Cerebellar nuclear complex (tissue), 1 donor: Measurements from ENCODE around the gene LOC101059915.
"Not testable (repeated sequence)": the region's sequence is repeated elsewhere in the genome, so short reads cannot be mapped to it uniquely, and the experiment has no call there.

Source experiments
- DNase-seq, 2 experiments: peaks; one replicate each; lab custom pipeline; 2025; lab: John Stamatoyannopoulos, UW

LOC101059915 gene

DNA sequence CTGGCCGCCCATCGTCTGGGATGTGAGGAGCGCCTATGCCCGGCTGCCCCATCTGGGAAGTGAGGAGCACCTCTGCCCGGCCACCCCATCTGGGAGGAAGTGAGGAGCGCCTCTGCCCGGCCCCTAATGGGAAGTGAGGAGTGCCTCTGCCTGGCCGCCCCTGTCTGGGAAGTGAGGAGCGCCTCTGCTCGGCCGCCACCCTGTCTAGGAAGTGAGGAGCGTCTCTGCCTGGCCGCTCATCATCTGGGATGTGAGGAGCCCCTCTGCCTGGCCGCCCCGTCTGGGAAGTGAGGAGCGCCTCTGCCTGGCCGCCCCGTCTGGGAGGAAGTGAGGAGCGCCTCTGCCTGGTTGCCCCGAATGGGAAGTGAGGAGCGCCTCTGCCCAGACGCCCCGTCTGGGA, 8.3 kb downstream of the LOC101059915 start:
- not testable (repeated sequence) for DNase-seq

DNA sequence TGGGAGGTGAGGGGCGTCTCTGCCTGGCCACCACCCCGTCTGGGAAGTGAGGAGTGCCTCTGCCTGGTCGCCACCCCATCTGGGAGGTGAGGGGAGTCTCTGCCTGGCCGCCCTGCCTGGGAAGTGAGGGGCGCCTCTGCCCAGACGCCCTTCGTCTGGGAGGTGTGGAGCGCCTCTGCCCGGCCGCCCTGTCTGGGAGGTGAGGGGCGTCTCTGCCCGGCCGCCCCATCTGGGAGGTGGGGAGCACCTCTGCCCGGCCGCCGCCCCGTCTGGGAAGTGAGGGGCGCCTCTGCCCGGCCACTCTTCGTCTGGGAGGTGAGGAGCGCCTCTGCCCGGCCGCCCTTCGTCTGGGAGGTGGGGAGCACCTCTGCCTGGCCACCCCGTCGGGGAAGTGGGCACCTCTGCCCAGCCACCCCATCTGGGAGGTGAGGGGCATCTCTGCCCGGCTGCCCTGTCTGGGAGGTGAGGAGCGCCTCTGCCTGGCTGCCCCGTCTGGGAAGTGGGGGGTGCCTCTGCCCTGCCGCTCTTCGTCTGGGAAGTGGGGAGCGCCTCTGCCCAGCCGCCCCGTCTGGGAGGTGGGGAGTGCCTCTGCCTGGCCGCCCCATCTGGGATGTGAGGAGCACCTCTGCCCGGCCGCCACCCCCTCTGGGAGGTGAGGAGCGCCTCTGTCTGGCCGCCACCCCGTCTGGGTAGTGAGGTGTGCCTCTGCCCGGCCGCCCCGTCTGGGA, 8.9 kb downstream of the LOC101059915 start:
- DNase-seq: not testable (repeated sequence)

DNA sequence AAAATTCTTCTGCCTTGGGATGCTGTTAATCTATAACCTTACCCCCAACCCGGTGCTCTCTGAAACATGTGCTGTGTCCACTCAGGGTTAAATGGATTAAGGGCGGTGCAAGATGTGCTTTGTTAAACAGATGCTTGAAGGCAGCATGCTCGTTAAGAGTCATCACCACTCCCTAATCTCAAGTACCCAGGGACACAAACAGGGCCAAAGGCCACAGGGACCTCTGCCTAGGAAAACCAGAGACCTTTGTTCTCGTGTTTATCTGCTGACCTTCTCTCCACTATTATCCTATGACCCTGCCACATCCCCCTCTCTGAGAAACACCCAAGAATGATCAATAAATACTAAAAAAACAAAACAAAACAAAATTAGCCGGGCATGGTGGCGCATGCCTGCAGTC, 9.8 kb downstream of the LOC101059915 start:
- not testable (repeated sequence) for DNase-seq

DNA sequence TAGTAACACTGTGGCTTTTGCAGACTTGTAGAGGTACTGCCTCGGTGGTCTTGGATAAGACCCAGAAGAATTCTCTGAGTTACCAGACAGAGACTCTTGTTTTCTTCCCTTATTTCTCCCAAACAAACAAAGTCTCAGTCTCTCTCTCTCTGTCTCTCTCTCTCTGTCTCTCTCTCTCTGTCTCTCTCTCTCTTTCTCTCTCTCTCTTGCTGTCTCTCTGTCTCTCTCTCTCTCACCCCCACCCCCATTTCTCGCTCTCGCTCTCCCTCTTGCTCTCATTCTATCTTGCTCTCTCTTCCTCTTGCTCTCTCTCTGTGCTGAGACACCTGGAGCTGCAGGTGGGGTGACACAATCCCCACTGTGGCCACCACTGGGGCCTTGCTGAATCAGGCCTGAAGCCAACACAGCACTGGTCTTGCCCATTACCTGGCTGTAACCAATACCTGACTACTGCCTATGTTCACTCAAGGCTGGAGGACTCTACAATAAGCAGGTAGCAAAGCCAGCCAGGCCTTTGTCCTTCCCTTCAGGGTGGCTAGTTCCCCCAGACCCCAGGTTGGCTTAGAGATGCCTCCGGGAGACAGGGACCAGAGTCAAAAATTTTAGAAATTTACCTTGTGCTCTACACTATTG, 12.3 kb downstream of the LOC101059915 start:
- no peak for DNase-seq

DNA sequence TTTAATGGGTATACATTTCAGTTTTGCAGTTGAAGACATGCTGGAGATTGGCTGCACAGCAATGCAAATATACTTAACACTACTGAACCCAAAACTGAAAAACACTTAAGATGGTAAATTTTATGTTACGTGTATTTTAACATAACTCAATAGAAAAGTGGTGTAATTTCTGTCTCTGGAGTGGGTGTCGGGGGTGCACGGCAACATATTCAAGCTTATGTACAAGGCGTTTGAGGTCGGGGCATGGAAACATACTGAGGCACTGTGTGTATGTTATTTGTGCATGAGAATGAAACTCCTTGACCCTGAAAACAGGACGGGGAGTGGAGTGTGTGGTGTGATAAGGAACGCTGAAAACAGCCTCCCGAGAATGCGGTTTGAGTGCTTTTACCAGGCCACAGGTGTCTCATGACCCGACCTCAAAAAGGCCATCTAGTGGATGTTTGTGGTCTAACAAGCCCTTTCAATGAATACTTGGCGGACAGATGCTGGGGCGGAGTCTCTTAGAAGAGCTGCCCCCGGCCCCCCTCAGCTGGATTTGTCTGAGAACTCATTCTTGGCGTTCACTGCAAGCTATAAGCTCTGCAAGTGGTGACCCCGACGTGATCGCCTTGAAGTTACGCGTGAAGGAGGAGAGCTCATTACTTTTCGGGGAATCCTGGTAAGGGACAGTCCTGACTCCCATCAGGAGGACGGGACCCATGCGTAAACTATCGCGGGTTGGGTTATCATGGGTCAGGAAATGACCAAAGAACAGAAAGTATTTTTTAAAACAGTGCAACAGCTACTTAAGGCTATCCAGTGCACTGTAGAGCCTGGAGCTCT, 29.5 kb downstream of the LOC101059915 start:
- not testable (repeated sequence) for DNase-seq

DNA sequence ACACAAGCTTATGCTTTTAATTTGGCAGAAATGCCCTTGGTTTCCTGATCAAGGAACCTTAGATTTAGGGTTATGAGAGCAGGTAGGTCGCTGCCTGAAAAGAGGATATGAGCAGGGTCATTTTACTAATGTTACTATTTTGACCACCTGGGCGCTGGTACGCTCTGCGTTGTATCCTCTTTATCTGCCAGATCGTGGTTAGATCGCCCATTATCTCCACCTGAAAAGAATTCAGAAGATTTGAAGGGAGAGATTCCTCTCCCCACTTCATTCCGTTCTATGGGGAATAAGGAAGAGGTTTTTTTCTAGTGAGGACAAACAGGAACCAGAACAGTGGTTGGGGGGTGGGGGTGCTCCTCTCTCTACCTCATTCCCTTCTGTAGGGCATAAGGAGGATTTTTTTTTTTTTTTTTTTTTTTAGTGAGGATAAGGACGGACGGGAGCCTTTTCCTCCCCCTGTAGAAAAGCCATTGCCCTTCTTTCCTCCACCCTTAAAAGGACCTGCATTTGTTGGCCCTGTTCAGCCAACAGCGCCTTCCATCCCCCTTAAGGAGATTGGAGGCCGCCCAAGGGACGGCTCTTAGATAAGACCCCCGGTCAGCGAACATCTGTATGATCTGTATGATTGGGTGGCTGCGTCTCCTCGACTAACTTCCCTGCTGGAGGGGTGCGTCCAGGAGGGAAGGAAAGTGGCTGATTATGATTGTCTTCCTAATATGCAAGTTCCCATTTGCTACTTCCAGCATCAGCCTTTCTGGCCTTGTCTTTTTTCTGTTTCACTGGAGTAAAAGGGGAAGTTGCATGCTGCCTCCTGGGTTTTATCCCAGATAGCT, 30.3 kb downstream of the LOC101059915 start:
- DNase-seq: not testable (repeated sequence)

DNA sequence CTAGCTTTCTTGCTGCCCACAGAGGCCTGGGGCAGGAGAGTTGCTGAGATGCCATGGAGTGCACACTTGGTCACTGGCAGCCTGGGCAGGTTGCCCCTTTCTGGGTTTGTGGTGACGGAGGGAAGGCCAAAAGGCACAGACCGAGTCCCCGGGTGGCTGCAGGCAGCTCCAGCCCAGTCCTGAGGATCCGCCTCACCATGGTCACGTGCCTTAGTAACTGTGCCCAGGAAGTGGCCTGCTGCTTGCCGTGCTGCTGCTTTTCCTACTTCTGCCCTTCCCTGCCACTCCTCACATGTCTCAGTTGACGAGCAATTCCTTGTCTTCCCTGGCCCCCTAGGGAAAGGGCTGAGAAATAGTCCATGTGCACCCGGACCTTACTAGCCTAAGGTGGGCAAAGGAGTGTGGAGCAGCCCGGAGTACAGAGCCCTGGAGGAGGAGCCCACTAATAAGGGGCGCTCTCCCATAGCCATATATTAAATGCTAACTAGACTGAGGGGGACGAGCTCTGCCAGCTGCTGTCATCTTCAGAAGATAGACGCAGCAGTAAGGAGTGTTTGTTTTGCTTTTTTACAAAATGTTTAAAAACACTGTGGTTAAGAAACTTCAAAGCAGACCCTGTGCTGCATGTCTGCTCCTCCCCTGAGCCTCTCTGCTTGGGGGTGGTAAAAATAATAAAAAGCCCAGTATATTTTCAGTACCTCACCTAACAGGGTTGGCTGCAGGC, 31.1 kb downstream of the LOC101059915 start:
- not testable (repeated sequence) for DNase-seq

DNA sequence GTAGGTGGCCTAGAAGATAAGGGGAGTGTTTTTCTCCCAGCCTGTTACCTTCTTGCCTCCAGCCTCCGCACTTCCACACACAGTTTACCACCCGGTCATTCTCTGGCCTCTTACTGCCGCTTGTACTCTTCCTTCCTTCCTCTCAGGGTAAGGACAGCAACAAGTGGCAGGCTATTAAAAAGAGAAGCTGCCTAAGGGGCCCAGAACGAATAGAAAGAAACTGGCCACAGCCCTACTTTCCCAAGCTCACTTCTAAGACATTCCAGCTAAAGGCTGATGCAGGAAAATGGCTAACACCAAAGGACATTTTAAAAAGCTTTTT, 31.6 kb downstream of the LOC101059915 start:
- DNase-seq: not testable (repeated sequence)

DNA sequence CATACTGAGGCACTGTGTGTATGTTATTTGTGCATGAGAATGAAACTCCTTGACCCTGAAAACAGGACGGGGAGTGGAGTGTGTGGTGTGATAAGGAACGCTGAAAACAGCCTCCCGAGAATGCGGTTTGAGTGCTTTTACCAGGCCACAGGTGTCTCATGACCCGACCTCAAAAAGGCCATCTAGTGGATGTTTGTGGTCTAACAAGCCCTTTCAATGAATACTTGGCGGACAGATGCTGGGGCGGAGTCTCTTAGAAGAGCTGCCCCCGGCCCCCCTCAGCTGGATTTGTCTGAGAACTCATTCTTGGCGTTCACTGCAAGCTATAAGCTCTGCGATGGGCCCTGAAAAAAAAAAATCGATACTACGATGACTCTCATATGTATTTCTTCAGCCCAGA, 35.5 kb downstream of the LOC101059915 start:
- not testable (repeated sequence) for DNase-seq

DNA sequence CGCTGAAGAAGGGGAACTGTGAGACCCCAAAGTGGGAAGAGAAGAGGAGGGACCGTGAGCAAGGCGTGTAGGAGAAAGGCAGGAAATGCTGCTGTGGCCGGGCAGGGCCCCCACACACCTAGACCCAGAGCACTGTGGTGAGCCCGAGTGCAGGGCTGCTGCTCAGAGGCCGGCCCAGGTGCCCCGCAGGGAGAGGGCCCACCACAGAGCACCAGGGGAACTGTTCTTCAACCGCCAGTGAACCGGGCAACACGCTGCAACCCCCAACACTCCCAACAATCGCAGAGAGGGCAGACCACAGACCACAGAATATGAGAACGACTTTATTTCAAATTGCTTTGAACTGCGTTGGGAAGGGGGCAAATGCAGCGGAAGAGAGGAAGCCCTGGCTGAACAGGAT, 46.7 kb downstream of the LOC101059915 start:
- not testable (repeated sequence) for DNase-seq

DNA sequence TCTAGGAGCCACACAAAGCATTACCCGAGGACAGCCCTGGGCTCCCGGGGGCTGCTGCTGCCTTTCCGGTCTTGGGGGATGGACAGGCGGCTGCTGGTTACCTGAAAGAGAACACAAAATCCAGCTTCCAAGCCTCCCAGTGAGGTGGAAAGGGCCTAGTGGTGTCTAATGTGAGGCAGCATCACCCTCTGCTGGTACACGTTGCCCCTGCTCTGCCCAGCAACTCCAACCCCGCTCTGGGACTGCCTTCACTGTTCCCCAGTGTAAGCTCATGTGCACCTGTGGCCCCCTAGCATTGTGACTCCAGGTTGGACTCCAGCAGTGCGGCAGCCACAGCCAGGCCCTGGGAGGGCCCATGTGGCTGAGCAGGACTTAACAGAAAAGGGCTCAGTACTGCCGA, 48.2 kb downstream of the LOC101059915 start:
- DNase-seq: not testable (repeated sequence)

DNA sequence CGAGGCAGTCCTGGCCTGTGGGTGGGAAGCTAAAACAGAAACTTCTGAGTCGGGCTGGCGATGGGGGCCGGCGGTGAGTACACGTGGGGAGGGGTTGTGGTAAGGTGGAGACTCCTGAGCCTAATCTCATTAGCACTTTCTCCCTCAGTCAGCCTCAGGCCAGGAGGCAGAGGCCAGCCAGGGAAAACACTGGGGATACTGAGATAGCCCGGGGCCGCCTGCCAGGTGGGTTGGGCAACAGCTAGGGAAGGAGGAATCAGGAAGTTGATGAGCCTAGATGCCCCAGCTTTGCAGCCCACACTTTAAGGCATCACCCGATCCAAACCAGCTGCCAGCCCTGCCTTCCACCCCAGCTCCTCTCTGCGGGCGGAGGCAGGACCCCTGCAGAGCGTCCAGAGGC, 49.0 kb downstream of the LOC101059915 start:
- DNase-seq: not testable (repeated sequence)

DNA sequence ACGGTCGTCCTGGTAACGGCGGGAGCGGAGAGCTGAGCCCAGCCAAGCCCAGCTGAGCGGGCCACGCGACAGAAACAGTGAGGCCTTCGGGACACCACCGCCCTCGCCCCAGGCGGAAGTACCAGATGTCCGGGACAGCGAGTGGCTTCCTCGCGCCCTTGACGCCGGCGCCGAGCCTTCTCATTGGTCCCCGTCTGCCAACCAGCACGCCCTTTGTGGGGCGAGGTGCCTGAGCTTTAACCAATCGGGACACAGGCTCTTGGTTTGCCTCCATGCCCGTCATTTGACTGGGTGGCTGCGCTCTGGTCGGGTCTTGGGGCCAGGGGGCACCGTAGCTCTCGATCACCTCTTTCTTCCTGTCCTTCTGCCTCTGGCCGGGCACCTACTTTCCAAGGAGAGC, 50.8 kb downstream of the LOC101059915 start, which contains the start of gene CXorf49:
CXorf49 (minus strand) TSS at position 101 of the 400 bp plus-strand sequence. CDS start 134 bp downstream, outside the sequence.
- not testable (repeated sequence) for DNase-seq

DNA sequence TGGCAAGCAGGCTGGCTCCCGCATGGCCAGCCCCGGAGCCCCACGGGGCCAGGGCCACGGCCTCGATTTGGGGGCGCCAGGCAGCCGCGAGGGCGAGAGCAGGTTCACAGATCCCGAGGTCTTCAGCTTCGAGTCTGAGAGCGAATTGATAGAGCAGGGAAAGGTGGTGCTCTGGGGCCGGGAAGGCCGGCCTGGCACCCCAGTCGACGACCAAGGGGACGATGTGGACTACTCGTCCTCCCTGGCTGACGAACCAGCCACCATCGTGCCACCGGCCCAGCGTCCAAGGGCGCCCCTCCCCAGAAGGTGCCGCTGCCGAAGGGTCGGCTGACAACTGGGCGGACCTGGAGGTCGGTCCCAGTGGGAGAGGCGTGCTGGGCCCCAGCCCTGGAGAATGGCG, 51.8 kb downstream of the LOC101059915 start:
- not testable (repeated sequence) for DNase-seq

DNA sequence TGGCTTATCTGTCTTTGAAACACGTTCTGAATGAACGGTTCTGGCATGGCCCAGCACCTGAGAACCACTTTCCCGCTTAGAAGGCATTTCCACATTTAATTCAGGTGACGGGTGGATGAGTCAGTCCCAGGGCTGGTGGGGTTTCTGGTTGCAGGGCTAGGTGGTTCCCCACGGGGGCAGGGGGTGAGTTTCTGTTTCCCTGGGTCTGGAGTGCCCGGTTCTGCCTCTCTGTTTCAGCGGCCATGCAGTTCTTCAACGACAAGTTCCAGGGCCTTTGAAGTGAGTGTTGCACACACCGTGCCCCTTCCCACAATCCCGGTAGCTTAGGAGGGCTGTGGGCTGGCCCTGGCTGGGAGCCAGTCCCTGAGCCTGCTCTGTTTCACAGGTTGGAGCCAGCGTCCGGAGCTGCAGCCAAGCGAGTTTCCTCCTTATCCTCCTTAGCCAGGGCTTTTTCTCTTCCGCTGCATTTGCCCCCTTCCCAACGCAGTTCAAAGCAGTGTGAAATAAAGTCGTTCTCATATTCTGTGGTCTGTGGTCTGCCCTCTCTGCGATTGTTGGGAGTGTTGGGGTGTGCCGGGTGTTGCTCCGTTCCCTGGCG, 53.0 kb downstream of the LOC101059915 start:
- DNase-seq: not testable (repeated sequence)
